ENCODE results near the gene G6PC1.

DNA sequence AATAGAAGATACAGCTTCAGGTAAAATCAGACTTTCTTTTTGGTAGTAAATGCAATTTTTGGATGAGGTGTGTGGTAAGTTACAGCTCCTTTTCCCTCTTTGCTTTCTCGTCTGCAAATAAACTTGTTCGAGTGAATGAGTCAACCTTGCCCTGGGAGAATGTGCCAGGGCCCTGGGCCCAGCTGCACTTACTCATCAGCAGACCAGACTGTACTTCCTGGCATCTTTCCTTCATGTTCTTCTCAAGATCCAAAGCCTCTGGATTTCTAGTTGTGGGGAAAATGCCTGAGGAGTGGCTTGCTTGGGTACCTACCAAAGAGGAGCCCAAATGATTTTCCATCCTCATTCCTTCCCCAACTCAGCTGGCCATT is 5.4 kb upstream of the G6PC1 start:
- TF ChIP-seq, protein P1, sequence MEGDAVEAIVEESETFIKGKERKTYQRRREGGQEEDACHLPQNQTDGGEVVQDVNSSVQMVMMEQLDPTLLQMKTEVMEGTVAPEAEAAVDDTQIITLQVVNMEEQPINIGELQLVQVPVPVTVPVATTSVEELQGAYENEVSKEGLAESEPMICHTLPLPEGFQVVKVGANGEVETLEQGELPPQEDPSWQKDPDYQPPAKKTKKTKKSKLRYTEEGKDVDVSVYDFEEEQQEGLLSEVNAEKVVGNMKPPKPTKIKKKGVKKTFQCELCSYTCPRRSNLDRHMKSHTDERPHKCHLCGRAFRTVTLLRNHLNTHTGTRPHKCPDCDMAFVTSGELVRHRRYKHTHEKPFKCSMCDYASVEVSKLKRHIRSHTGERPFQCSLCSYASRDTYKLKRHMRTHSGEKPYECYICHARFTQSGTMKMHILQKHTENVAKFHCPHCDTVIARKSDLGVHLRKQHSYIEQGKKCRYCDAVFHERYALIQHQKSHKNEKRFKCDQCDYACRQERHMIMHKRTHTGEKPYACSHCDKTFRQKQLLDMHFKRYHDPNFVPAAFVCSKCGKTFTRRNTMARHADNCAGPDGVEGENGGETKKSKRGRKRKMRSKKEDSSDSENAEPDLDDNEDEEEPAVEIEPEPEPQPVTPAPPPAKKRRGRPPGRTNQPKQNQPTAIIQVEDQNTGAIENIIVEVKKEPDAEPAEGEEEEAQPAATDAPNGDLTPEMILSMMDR (IDR thresholded peaks at IDR 0.05; ENCODE audit: insufficient read depth, low read length, poor library complexity, severe bottlenecking): no peak
- no peak for TF ChIP-seq EZH2phosphoT487 (conservative IDR thresholded peaks at IDR 0.05; ENCODE audit: low read length)
